ENCODE data around the gene APOA1.

Gene APOA1

GRCh38 chr11:116800610-116801009 lies 36.8 kb downstream of the APOA1 start:
- no peak for TF ChIP-seq GATA1 (IDR thresholded peaks at IDR 0.05; ENCODE audit: low read depth, low read length)
- no peak for TF ChIP-seq POLR2A (IDR thresholded peaks at IDR 0.05; ENCODE audit: low read length)
- DNase-seq, result no peak

- TF ChIP-seq GATA1 (IDR thresholded peaks at IDR 0.05; ENCODE audit: low read depth, low read length) (no peak), POLR2A (IDR thresholded peaks at IDR 0.05; ENCODE audit: low read length) (no peak)
- DNase-seq, result no peak
Observed at GRCh38 chr11:116798368-116798767, 39.1 kb downstream of the APOA1 start.

GRCh38 chr11:116797816-116798215 lies 39.6 kb downstream of the APOA1 start:
- no peak for DNase-seq
- TF ChIP-seq POLR2A (IDR thresholded peaks at IDR 0.05; ENCODE audit: low read length) (no peak), GATA1 (IDR thresholded peaks at IDR 0.05; ENCODE audit: low read depth, low read length) (no peak)

DNA sequence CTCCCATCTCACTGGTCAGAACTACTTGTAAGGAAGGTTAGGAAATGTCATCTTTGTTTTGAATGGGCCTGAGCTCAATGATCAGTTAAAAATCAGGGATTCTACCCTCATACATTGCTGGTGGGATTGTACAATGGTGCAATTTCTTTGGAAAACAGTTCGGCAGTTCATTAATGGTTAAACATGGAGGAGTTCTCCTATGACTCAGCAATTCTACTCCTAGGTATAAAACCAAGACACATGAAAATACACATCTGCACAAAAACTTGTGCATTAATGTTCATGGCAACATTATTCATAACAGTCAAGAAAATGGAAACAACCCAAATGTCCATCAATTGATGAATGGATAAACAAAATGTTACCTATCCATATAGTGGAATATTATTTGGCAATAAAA lies 40.9 kb downstream of the APOA1 start:
- TF ChIP-seq GATA1 (IDR thresholded peaks at IDR 0.05; ENCODE audit: low read depth, low read length), result no peak
- TF ChIP-seq POLR2A (IDR thresholded peaks at IDR 0.05; ENCODE audit: low read length), result no peak
- DNase-seq, result no peak

DNA sequence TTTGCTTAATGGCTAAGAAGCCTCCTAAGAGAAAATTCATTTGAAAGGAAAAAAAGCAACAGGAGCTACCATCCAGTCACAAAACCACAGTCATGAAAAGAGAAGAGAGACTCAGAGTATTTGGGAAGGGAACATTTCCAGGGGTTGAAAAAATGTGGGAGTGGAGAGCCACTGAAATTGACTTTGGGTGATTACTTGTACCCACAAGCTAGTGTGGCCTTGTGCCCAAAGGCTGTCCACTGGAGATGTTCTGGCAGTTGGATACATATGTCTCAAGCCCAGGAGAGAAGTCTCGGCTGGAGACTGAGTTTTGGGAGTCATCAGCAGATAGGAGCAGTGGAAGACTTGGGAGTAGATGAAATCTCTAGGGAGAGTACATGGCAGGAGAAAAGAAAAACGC lies 42.6 kb downstream of the APOA1 start:
- DNase-seq, result no peak
- no peak for TF ChIP-seq POLR2A (IDR thresholded peaks at IDR 0.05; ENCODE audit: low read length)
- no peak for TF ChIP-seq GATA1 (IDR thresholded peaks at IDR 0.05; ENCODE audit: low read depth, low read length)

DNA sequence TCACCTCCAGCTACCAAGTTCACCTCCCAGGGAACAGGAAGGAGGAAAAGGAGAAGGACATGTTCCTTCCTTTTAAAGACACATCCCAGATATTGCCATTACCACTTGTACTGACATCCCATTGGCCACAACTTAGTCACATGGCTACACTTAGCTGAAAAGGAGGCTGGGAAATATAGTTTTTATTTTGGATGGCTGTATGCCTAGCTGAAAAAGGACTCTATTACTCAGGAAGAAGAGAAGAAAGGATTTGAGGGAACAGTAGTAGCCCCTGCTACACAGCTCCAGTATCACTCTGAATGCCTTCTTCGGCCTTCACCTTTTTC lies 43.7 kb downstream of the APOA1 start:
- no peak for DNase-seq

GRCh38 chr11:116792869-116793771 lies 44.3 kb downstream of the APOA1 start:
- no peak for DNase-seq
- no peak for TF ChIP-seq GATA1 (IDR thresholded peaks at IDR 0.05; ENCODE audit: low read depth, low read length)
- no peak for TF ChIP-seq POLR2A (IDR thresholded peaks at IDR 0.05; ENCODE audit: low read length)

More for the DNA sequence above, 43.7 kb downstream of the APOA1 start:
- TF ChIP-seq POLR2A (IDR thresholded peaks at IDR 0.05; ENCODE audit: low read length), result no peak
- no peak for TF ChIP-seq GATA1 (IDR thresholded peaks at IDR 0.05; ENCODE audit: low read depth, low read length)

DNA sequence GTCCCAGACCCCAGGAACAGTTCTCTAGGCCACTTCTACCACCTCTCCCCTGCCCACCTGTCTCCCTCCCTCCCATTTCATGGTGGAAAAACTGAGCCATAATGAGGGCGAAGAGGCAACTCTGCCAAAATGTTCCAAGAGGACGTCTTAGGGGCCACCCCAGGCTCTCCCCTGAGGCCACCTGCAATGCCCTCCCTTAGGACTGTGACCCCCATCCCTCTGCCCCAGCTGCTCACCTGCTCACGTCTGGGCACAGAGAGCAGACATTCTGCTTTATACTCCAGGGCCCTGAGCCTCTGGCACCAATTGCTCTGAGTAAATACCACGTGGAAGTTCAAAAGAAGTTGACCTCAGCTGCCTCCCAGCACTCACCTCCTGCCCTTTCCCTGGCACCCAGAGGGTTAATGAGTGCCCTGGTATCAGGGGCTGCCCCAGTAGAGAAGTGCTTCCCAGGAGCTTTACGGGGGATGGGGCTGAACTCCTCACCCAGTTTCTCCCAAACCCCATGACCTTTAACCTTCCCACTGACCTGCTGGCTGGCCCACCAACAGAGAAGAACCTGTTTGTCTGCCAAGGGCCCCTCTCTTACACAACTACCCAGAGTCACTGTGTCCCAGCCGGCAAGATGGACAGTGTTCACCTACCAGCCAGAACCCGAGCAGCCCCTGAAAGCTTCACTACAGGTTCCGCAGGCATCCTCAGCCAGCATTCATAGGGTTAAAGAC lies 45.1 kb downstream of the APOA1 start:
- no peak for TF ChIP-seq GATA1 (IDR thresholded peaks at IDR 0.05; ENCODE audit: low read depth, low read length)
- no peak for TF ChIP-seq POLR2A (IDR thresholded peaks at IDR 0.05; ENCODE audit: low read length)
- no peak for DNase-seq

DNA sequence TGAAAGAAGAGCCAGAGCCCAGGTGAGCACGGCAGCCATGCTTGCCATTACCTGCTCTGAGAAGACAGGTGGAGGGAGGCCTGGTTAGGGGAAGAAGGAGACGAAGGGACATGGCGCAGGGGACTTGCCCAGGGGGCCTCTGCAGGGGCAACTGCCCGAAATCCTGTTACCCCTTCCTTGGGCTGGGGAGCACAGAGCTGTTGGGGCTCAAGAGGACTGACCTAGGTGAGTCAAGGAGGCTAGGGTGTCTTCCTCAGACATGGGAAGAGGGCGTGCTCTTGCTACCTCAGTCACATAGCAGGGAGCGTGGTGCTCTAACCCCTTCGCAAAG lies 45.6 kb downstream of the APOA1 start, which contains the start of gene APOA5:
APOA5 (minus strand) TSS at position 67 of the 331 bp plus-strand sequence; CDS start at position 48, 19 bp downstream.
- no peak for DNase-seq
- TF ChIP-seq GATA1 (IDR thresholded peaks at IDR 0.05; ENCODE audit: low read depth, low read length), result no peak
- TF ChIP-seq POLR2A (IDR thresholded peaks at IDR 0.05; ENCODE audit: low read length), result no peak

GRCh38 chr11:116791002-116791812 lies 46.2 kb downstream of the APOA1 start:
- peak; percentile 68 to 80 for DNase-seq
- no peak for TF ChIP-seq GATA1 (IDR thresholded peaks at IDR 0.05; ENCODE audit: low read depth, low read length)
- TF ChIP-seq POLR2A (IDR thresholded peaks at IDR 0.05; ENCODE audit: low read length), result no peak

GRCh38 chr11:116790167-116791001 lies 47.0 kb downstream of the APOA1 start:
- TF ChIP-seq POLR2A (IDR thresholded peaks at IDR 0.05; ENCODE audit: low read length) (no peak), GATA1 (IDR thresholded peaks at IDR 0.05; ENCODE audit: low read depth, low read length) (no peak)
- no peak for DNase-seq

- TF ChIP-seq GATA1 (IDR thresholded peaks at IDR 0.05; ENCODE audit: low read depth, low read length) (no peak), POLR2A (IDR thresholded peaks at IDR 0.05; ENCODE audit: low read length) (no peak)
- DNase-seq, result no peak
Observed at GRCh38 chr11:116788975-116789374, 48.4 kb downstream of the APOA1 start.

DNA sequence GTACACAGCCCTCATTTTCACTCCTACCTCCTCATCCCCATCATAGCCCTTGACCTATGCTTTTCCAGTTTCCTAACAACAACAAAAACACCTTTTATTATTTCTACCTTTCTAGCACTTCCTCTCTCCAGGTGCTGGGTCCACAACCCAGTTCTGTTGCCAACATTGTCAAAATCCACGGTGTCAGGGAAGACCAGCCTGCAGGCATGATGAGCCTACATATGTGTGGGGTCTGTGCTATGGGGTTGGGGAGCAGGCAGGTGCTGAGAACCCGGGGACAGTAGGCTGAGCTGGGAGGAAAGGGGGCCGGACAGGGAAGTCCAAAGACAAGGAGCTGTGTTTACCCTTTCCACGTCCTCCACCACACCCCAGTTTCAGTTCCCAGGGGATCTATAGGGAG lies 48.9 kb downstream of the APOA1 start:
- DNase-seq, result no peak
- no peak for TF ChIP-seq GATA1 (IDR thresholded peaks at IDR 0.05; ENCODE audit: low read depth, low read length)
- TF ChIP-seq POLR2A (IDR thresholded peaks at IDR 0.05; ENCODE audit: low read length), result no peak
